Right atrium auricular region (tissue), 2 donors: ENCODE data around the gene MRPL4. TPM values are rescaled to one million over a fixed set of nuclear protein-coding genes. Genes with fewer than 3 reads are reported as not detected.

Experiments
- DNase-seq: peaks from one replicate; pipeline ENCODE4 v3.0.0-alpha.2; 2019; ENCODE audit warnings: low spot score
- H3K27ac ChIP-seq, 2 donors: fragments of 200-600 bp; sonication (generic); 1 replicate in 1 of 2; 2 replicates in 1 of 2; pipeline ENCODE4 v1.5.1; 2016 to 2019
- H3K27me3 ChIP-seq, 2 donors: fragments of 200-600 bp; sonication (generic); one replicate each; pipeline versions ENCODE4 v1.5.1 to v1.6.0; 2017 to 2019
- H3K36me3 ChIP-seq: fragments of 200-600 bp; sonication (generic); one replicate; pipeline ENCODE4 v1.5.1; 2016
- H3K4me1 ChIP-seq, 2 donors: fragments of 200-600 bp; sonication (generic); one replicate each; pipeline versions ENCODE4 v1.5.1 to v1.6.0; 2017 to 2019
- H3K4me3 ChIP-seq, 2 donors: fragments of 200-600 bp; sonication (generic); 1 replicate in 1 of 2; 2 replicates in 1 of 2; pipeline ENCODE4 v1.5.1; 2017 to 2019; ENCODE audit warnings: mild to moderate bottlenecking in 1 of 2, moderate library complexity in 1 of 2
- H3K9me3 ChIP-seq, 2 donors: fragments of 200-600 bp; sonication (generic); one replicate each; pipeline ENCODE4 v1.5.1; 2019
- total RNA-seq, 2 donors: library from RNA; depleted of rRNA; stranded (reverse); fragments of >200 nt; gene quantifications; one replicate each; pipeline ENCODE4 v1.1.0, GENCODE V29; 2016
- TF ChIP-seq, protein P1 (sequence below), 2 donors: fragments of 200-600 bp; sonication (generic); IDR thresholded peaks; one replicate each; pipeline ENCODE4 v1.5.1; 2019; ENCODE audit warnings: antibody characterized with exemption in 2 of 2

Gene MRPL4
- 10 to 100 TPM; 75.9 to 86.3 TPM for total RNA-seq

GRCh38 chr19:10251792-10252694, at the start of gene MRPL4:
Gene MRPL4 (plus strand): TSS chr19:10252214. CDS start chr19:10252254, 40 bp downstream.
- no peaks in the 10 kb centered on the region for H3K27me3 ChIP-seq
- DNase-seq, result peak; percentile 99
- peaks cover 30% of the 10 kb centered on the region for H3K36me3 ChIP-seq
- peak within 1 kb of the TSS; percentile 82 to 86 for H3K27ac ChIP-seq
- H3K4me1 ChIP-seq, result peaks cover 0 to 7% of the 10 kb centered on the region in 2 donors
- peak within 1 kb of the TSS; percentile 85 to 90 for H3K4me3 ChIP-seq
- TF ChIP-seq, protein P1, sequence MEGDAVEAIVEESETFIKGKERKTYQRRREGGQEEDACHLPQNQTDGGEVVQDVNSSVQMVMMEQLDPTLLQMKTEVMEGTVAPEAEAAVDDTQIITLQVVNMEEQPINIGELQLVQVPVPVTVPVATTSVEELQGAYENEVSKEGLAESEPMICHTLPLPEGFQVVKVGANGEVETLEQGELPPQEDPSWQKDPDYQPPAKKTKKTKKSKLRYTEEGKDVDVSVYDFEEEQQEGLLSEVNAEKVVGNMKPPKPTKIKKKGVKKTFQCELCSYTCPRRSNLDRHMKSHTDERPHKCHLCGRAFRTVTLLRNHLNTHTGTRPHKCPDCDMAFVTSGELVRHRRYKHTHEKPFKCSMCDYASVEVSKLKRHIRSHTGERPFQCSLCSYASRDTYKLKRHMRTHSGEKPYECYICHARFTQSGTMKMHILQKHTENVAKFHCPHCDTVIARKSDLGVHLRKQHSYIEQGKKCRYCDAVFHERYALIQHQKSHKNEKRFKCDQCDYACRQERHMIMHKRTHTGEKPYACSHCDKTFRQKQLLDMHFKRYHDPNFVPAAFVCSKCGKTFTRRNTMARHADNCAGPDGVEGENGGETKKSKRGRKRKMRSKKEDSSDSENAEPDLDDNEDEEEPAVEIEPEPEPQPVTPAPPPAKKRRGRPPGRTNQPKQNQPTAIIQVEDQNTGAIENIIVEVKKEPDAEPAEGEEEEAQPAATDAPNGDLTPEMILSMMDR (IDR thresholded peaks at IDR 0.05), result no peak
- no peaks in the 10 kb centered on the region for H3K9me3 ChIP-seq

DNA sequence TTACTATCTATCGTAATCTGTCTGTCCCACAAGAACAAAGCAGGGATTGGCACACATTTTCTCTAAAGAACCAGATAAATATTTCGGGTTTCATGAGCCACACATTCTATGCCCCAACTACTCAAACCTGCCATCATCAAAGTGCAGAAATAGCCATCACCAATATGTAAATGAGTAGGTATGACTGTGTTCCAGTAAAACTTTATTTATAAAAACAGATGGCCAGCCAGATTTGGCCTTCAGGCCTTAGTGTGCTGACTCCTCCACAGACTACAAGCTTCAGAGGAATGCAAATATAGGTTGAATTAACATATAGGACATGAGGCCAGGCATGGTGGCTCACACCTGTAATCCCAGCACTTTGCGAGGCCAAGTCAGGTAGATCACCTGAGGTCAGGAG, 48.3 kb upstream of the MRPL4 start:
- TF ChIP-seq, protein P1 (IDR thresholded peaks at IDR 0.05), result no peak
- no peak overlapping the region for H3K4me3 ChIP-seq
- no peaks in the 10 kb centered on the region for H3K4me1 ChIP-seq
- H3K27me3 ChIP-seq, result no peaks in the 10 kb centered on the region
- peaks cover 0 to 5% of the 10 kb centered on the region in 2 donors for H3K9me3 ChIP-seq
- no peak overlapping the region for H3K27ac ChIP-seq
- DNase-seq, result no peak
- no peaks in the 10 kb centered on the region for H3K36me3 ChIP-seq

GRCh38 chr19:10205636-10206035, 46.4 kb upstream of the MRPL4 start:
- Histone ChIP-seq H3K27ac (no peak overlapping the region), H3K9me3 (peaks cover 0 to 5% of the 10 kb centered on the region in 2 donors), H3K36me3 (no peaks in the 10 kb centered on the region), H3K4me1 (no peaks in the 10 kb centered on the region), H3K4me3 (no peak overlapping the region), H3K27me3 (no peaks in the 10 kb centered on the region)
- DNase-seq, result no peak
- TF ChIP-seq, protein P1 (IDR thresholded peaks at IDR 0.05), result no peak

- H3K36me3 ChIP-seq, result no peaks in the 10 kb centered on the region
- no peaks in the 10 kb centered on the region for H3K4me1 ChIP-seq
- H3K27ac ChIP-seq, result no peak overlapping the region
- H3K9me3 ChIP-seq, result peaks cover 0 to 5% of the 10 kb centered on the region in 2 donors
- no peak for DNase-seq
- TF ChIP-seq, protein P1 (IDR thresholded peaks at IDR 0.05), result no peak
- no peaks in the 10 kb centered on the region for H3K27me3 ChIP-seq
- no peak overlapping the region for H3K4me3 ChIP-seq
These were observed 45.7 kb upstream of the MRPL4 start for GRCh38 chr19:10206226-10206885.

DNA sequence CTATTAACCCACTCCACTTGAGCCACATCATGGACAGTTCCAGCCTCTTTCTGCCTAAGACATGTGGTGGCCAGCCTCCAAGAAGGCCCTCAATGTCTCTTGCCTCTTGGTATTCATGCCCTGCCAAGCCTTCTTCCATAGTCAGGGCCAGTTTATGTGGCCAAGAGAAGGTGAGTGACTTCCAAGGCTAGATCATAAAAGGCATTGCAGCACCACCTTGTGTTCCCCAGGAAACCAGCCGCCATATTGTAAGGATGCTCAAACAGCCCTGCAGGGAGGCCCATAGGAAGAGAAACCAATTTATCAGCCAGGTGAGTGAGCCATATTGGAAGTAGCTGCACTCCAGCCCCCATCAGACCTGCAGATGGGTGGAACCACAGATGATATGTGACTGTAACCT, 45.0 kb upstream of the MRPL4 start:
- peaks cover 0 to 5% of the 10 kb centered on the region in 2 donors for H3K9me3 ChIP-seq
- H3K27ac ChIP-seq, result no peak overlapping the region
- DNase-seq, result no peak
- H3K27me3 ChIP-seq, result no peaks in the 10 kb centered on the region
- TF ChIP-seq, protein P1 (IDR thresholded peaks at IDR 0.05), result no peak
- H3K4me3 ChIP-seq, result no peak overlapping the region
- no peaks in the 10 kb centered on the region for H3K36me3 ChIP-seq
- no peaks in the 10 kb centered on the region for H3K4me1 ChIP-seq
